Esophagus squamous epithelium (tissue), 5 donors: ENCODE results near the gene KLHDC3. TPM values are rescaled to one million over a fixed set of nuclear protein-coding genes. Genes with fewer than 3 reads are reported as not detected.
A peak's percentile ranks its signal among the peaks of the same experiment; 100 is the strongest.

Experiments used
- DNase-seq: peaks from one replicate; lab custom pipeline; 2025; lab: John Stamatoyannopoulos, UW
- H3K27ac ChIP-seq, 4 donors: fragments of 200-600 bp; sonication (generic); one replicate each; pipeline ENCODE4 v1.5.1; 2016 to 2019; ENCODE audit warnings: mild to moderate bottlenecking in 1 of 4
- H3K27me3 ChIP-seq, 4 donors: fragments of 200-600 bp; sonication (generic); 1 replicate in 3 of 4; 2 replicates in 1 of 4; pipeline versions ENCODE4 v1.5.1 to v1.6.0; 2017 to 2021; ENCODE audit warnings: antibody characterized with exemption in 1 of 4
- H3K36me3 ChIP-seq, 3 donors: fragments of 200-600 bp; sonication (generic); one replicate each; pipeline ENCODE4 v1.5.1; 2016 to 2019
- H3K4me1 ChIP-seq, 3 donors: fragments of 200-600 bp; sonication (generic); one replicate each; pipeline ENCODE4 v1.5.1; 2017 to 2019
- H3K4me3 ChIP-seq, 4 donors: fragments of 200-600 bp; sonication (generic); 1 replicate in 3 of 4; 2 replicates in 1 of 4; pipeline ENCODE4 v1.5.1; 2016 to 2019; ENCODE audit warnings: mild to moderate bottlenecking in 2 of 4, moderate library complexity in 1 of 4
- H3K9me3 ChIP-seq, 3 donors: fragments of 200-600 bp; sonication (generic); one replicate each; pipeline ENCODE4 v1.5.1; 2016 to 2019
- POLR2A ChIP-seq, 4 donors: fragments of 450-650 bp; IDR thresholded peaks; one replicate each; pipeline ENCODE4 v1.6.1; 2017; ENCODE audit warnings: antibody characterized with exemption in 4 of 4, mild to moderate bottlenecking in 4 of 4, moderate library complexity in 3 of 4
- WGBS, 2 donors: methylation state at CpG; one replicate each; pipeline ENCODE4 v1.1.5; 2018; 5-methylcytosine and 5-hydroxymethylcytosine counted together
- intact Hi-C: fragments of 100-400 bp; cut with DNase I; formaldehyde crosslinking; loops from one replicate; pipeline ENCODE4 v1.15.0; 2022
- total RNA-seq, 4 donors: library from RNA; depleted of rRNA; stranded (reverse); fragments of >200 nt; gene quantifications; one replicate each; pipeline ENCODE4 v1.1.0, GENCODE V29; 2016
- TF ChIP-seq, protein P1 (sequence below), 6 experiments: fragments of 450-650 bp in 4 of 6; fragments of 200-600 bp in 2 of 6; sonication (generic) in 2 of 6; IDR thresholded peaks; one replicate each; pipeline ENCODE4 v1.5.1; 2016 to 2019; ENCODE audit warnings: antibody characterized with exemption in 6 of 6, mild to moderate bottlenecking in 4 of 6, moderate library complexity in 4 of 6
- donor health status: DM: yes; HTN: yes; CAD: no.

KLHDC3 gene
- total RNA-seq = 10 to 100 TPM; 35.7 to 62.9 (median 48.5) TPM

DNA sequence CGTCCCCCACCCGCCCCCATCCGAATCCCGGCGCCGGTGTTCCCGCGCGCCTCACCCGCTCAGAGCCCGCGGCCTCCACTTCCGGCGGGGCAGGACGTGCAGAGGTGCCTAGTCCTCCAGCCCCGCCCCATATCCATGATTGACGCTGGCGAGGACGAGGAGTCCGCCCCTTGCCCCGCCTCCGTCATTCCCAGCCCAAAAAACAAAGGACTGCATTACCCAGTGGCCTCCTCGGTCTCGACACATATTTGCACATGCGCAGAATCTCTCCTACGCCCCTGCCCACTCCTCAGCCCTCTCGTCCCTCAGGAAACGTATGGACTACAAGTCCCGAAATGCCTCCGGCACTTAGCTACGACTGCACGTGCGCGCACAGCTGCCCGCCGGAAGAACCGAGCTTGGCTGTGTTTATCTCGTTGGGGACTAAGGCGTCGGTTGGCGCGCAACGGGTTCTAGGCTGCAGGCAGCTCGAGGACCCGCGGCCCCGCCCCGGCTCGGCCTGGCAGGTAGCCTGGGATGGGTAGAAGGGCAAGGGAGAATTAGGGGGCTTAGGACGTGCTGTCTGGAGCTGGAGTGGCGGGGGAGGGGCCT is at the start of gene KLHDC3, which contains the start of gene MEA1:
Gene KLHDC3, plus strand, starts transcription at position 407 of the 591 bp plus-strand sequence. CDS start 2,944 bp downstream, outside the sequence.
Gene MEA1, minus strand, starts transcription at position 104 of the 591 bp plus-strand sequence. CDS start 133 bp downstream, outside the sequence.
- Histone ChIP-seq H3K27me3 (no peaks in the 10 kb centered on the region), H3K4me3 (peak within 1 kb of the TSS; percentile 68 to 91 (median 70)), H3K9me3 (no peaks in the 10 kb centered on the region), H3K27ac (peak within 1 kb of the TSS; percentile 79 to 88 (median 86)), H3K4me1 (peaks cover 35 to 55% (median 44%) of the 10 kb centered on the region in 3 donors), H3K36me3 (peaks cover 22 to 59% (median 26%) of the 10 kb centered on the region in 3 donors)
- 0% methylated on average over 7 to 10 of the region's 51 CpGs for WGBS, 2 donors
- DNase-seq = peak; percentile 96
- TF ChIP-seq, protein P1, sequence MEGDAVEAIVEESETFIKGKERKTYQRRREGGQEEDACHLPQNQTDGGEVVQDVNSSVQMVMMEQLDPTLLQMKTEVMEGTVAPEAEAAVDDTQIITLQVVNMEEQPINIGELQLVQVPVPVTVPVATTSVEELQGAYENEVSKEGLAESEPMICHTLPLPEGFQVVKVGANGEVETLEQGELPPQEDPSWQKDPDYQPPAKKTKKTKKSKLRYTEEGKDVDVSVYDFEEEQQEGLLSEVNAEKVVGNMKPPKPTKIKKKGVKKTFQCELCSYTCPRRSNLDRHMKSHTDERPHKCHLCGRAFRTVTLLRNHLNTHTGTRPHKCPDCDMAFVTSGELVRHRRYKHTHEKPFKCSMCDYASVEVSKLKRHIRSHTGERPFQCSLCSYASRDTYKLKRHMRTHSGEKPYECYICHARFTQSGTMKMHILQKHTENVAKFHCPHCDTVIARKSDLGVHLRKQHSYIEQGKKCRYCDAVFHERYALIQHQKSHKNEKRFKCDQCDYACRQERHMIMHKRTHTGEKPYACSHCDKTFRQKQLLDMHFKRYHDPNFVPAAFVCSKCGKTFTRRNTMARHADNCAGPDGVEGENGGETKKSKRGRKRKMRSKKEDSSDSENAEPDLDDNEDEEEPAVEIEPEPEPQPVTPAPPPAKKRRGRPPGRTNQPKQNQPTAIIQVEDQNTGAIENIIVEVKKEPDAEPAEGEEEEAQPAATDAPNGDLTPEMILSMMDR (IDR thresholded peaks at IDR 0.05) = peak in 1 of 6 experiments; percentile 15
- TF ChIP-seq POLR2A (IDR thresholded peaks at IDR 0.05) = peak in 1 of 4 donors; percentile 49
- intact Hi-C loops = no loop called here

- H3K4me1 ChIP-seq = peaks cover 0 to 4% (median 0%) of the 10 kb centered on the region in 3 donors
- no peaks in the 10 kb centered on the region for H3K9me3 ChIP-seq
- H3K27me3 ChIP-seq = no peaks in the 10 kb centered on the region
- 74 to 81% methylated on average over 7 of the region's 7 CpGs for WGBS, 2 donors
- H3K27ac ChIP-seq = no peak overlapping the region
- no peak overlapping the region for H3K4me3 ChIP-seq
- TF ChIP-seq, protein P1 (IDR thresholded peaks at IDR 0.05) = no peak
- no peak for TF ChIP-seq POLR2A (IDR thresholded peaks at IDR 0.05)
- peaks cover 0 to 75% (median 18%) of the 10 kb centered on the region in 3 donors for H3K36me3 ChIP-seq
- no peak for DNase-seq
- intact Hi-C loops = loop anchor here (10.0 kb wide), 1 partner anchor 98 kb away; no protein-coding TSS in a partner anchor
These were observed 47.5 kb upstream of the KLHDC3 start for GRCh38 chr6:42966571-42966970.

DNA sequence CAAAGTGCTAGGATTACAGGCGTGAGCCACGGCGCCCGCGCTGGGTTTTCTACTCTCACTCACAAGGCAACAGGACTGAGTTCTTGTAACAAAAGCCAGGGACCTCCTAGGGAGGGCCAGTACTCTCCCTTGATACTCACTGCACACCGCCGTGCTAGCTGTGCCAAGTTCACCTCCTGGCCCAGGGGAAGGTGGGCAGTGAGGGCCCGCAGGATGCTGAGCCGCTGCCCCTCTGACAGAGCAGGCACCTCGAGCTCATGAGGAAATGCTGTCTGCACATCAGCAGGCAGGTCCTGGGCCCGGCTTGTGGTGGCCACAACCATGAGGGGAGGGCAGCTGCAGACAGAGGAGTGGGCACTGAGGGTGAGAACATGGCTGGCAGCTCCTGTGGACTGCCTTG is 46.8 kb upstream of the KLHDC3 start:
- DNase-seq = no peak
- H3K27ac ChIP-seq = no peak overlapping the region
- 96% methylated on average over 4 of the region's 11 CpGs; no CpG with 5 or more reads in 1 of the 2 donors for whole genome bisulfite sequencing, 2 donors
- H3K9me3 ChIP-seq = no peaks in the 10 kb centered on the region
- H3K4me3 ChIP-seq = no peak overlapping the region
- H3K36me3 ChIP-seq = peaks cover 0 to 73% (median 18%) of the 10 kb centered on the region in 3 donors
- TF ChIP-seq, protein P1 (IDR thresholded peaks at IDR 0.05) = no peak
- H3K4me1 ChIP-seq = peaks cover 0 to 4% (median 0%) of the 10 kb centered on the region in 3 donors
- H3K27me3 ChIP-seq = no peaks in the 10 kb centered on the region
- intact Hi-C loops = loop anchor here (10.0 kb wide), 1 partner anchor 98 kb away; no protein-coding TSS in a partner anchor

DNA sequence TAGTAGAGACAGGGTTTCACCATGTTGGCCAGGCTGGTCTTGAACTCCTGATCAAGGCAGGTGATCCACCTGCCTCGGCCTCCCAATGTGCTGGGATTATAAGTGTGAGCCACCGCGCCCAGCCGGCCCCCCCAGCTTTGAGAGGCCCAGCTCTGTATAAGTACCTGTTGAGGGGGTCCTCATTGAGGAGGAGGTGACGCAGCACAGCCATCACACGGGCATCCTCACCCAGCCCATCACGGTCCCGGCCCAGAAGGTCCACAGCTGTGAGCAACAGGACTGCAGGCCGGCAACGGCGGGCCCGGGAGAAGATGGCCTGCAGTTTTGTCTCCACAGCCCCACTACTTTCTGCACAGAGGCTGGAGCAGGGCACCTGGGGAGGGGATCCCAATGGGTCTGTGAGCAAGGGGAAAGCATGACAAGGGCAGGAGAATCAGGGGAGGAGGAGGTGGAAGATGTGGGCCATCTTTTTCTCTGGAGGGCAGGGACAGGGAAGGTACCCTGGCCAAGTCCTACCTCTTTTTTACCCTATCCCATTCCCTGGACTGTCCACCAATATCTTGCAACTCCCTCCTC is 45.8 kb upstream of the KLHDC3 start:
- intact Hi-C loops = loop anchor here (10.0 kb wide), 1 partner anchor 97 kb away; no protein-coding TSS in a partner anchor
- no peak overlapping the region for H3K4me3 ChIP-seq
- TF ChIP-seq, protein P1 (IDR thresholded peaks at IDR 0.05) = no peak
- TF ChIP-seq POLR2A (IDR thresholded peaks at IDR 0.05) = no peak
- DNase-seq = no peak
- no peak overlapping the region for H3K27ac ChIP-seq
- H3K9me3 ChIP-seq = no peaks in the 10 kb centered on the region
- H3K27me3 ChIP-seq = no peaks in the 10 kb centered on the region
- H3K4me1 ChIP-seq = peaks cover 0 to 4% (median 0%) of the 10 kb centered on the region in 3 donors
- peaks cover 0 to 63% (median 18%) of the 10 kb centered on the region in 3 donors for H3K36me3 ChIP-seq
- WGBS, 2 donors = 94 to 100% methylated on average over 1 to 2 of the region's 12 CpGs

- intact Hi-C loops = loop anchor here (10.0 kb wide), 1 partner anchor 96 kb away; no protein-coding TSS in a partner anchor
- TF ChIP-seq POLR2A (IDR thresholded peaks at IDR 0.05) = no peak
- TF ChIP-seq, protein P1 (IDR thresholded peaks at IDR 0.05) = no peak
- peaks cover 0 to 58% (median 19%) of the 10 kb centered on the region in 3 donors for H3K36me3 ChIP-seq
- H3K4me3 ChIP-seq = no peak overlapping the region
- H3K27ac ChIP-seq = no peak overlapping the region
- H3K4me1 ChIP-seq = peaks cover 0 to 4% (median 0%) of the 10 kb centered on the region in 3 donors
- H3K27me3 ChIP-seq = no peaks in the 10 kb centered on the region
- H3K9me3 ChIP-seq = no peaks in the 10 kb centered on the region
- no peak for DNase-seq
- WGBS, 2 donors = 56 to 83% methylated on average over 3 to 4 of the region's 4 CpGs
These were observed 45.3 kb upstream of the KLHDC3 start for GRCh38 chr6:42968783-42969182.
